Stimulated activated CD8-positive, alpha-beta memory T cell treated with anti-CD3 and anti-CD28 coated beads, Interleukin-2, amount 100 ng/mL, for 1 hour (primary cell): ENCODE measurements around the gene MTG2.

Experiments
- DNase-seq, 2 donors: peaks; one replicate each; pipeline ENCODE4 v3.0.0-alpha.2; 2020; ENCODE audit warnings: low read depth in 2 of 2

The MTG2 gene

GRCh38 chr20:62235777-62236157, 52.9 kb downstream of the MTG2 start:
- DNase-seq = no peak

GRCh38 chr20:62236200-62236599, 53.4 kb downstream of the MTG2 start:
- no peak for DNase-seq

- no peak for DNase-seq
Measured at GRCh38 chr20:62236766-62237513, 54.1 kb downstream of the MTG2 start.

- DNase-seq = no peak
Measured at GRCh38 chr20:62237514-62237800, 54.6 kb downstream of the MTG2 start.

- peak; percentile 100 for DNase-seq
Measured at GRCh38 chr20:62237801-62238568, 55.2 kb downstream of the MTG2 start, which contains the start of gene OSBPL2. Gene OSBPL2, plus strand, starts transcription at chr20:62238521. Its CDS starts 17,664 bp downstream, at chr20:62256185.

GRCh38 chr20:62238569-62239277, 55.9 kb downstream of the MTG2 start:
- no peak for DNase-seq

GRCh38 chr20:62239278-62239879, 56.6 kb downstream of the MTG2 start:
- no peak for DNase-seq

GRCh38 chr20:62240020-62240685, 57.3 kb downstream of the MTG2 start:
- DNase-seq = no peak

GRCh38 chr20:62241506-62241905, 58.7 kb downstream of the MTG2 start:
- no peak for DNase-seq

GRCh38 chr20:62242176-62242575, 59.3 kb downstream of the MTG2 start:
- no peak for DNase-seq

GRCh38 chr20:62243106-62243505, 60.3 kb downstream of the MTG2 start:
- no peak for DNase-seq

- DNase-seq = no peak
Measured at GRCh38 chr20:62243906-62244515, 61.2 kb downstream of the MTG2 start.

- no peak for DNase-seq
Measured at GRCh38 chr20:62244644-62245108, 61.8 kb downstream of the MTG2 start.

GRCh38 chr20:62245911-62246280, 63.1 kb downstream of the MTG2 start:
- no peak for DNase-seq

- no peak for DNase-seq
Measured at GRCh38 chr20:62246431-62246830, 63.6 kb downstream of the MTG2 start.

GRCh38 chr20:62246872-62247652, 64.2 kb downstream of the MTG2 start:
- DNase-seq = no peak

GRCh38 chr20:62248890-62249560, 66.2 kb downstream of the MTG2 start:
- no peak for DNase-seq

- no peak for DNase-seq
Measured at GRCh38 chr20:62252342-62252966, 69.6 kb downstream of the MTG2 start.
